Ishikawa (cell line): ENCODE measurements around the gene DECR2.

ENCODE experiments used
- CEBPB ChIP-seq: IDR thresholded peaks from 2 replicates; pipeline ENCODE4 v1.6.1; 2012
- CREB1 ChIP-seq: IDR thresholded peaks from 2 replicates; pipeline ENCODE4 v1.6.1; 2012; ENCODE audit warnings: low read depth
- EGR1 ChIP-seq: IDR thresholded peaks from 2 replicates; pipeline ENCODE4 v1.6.1; 2012
- EP300 ChIP-seq: IDR thresholded peaks from 2 replicates; pipeline ENCODE4 v1.6.1; 2012; ENCODE audit warnings: borderline replicate concordance
- RAD21 ChIP-seq: IDR thresholded peaks from 2 replicates; pipeline ENCODE4 v1.6.1; 2012; ENCODE audit warnings: low read depth
- TAF1 ChIP-seq: IDR thresholded peaks from 2 replicates; pipeline ENCODE4 v1.6.1; 2012; ENCODE audit warnings: low read depth, mild to moderate bottlenecking
- TCF12 ChIP-seq: IDR thresholded peaks from 2 replicates; pipeline ENCODE4 v1.6.1; 2012; ENCODE audit warnings: low read depth
- USF1 ChIP-seq: IDR thresholded peaks from 2 replicates; pipeline ENCODE4 v1.6.1; 2012
- TF ChIP-seq, protein P1 (sequence below): IDR thresholded peaks from 2 replicates; pipeline ENCODE4 v1.6.1; 2012
- TF ChIP-seq, protein P2 (sequence below): IDR thresholded peaks from 2 replicates; pipeline ENCODE4 v1.6.1; 2012; ENCODE audit warnings: low read depth, mild to moderate bottlenecking

GRCh38 chr16:455453-455852, 53.8 kb downstream of the DECR2 start:
- TF ChIP-seq EP300 (no peak), TAF1 (no peak), CREB1 (no peak), USF1 (no peak), EGR1 (no peak), CEBPB (peak; percentile 85), RAD21 (no peak), TCF12 (no peak)
- TF ChIP-seq, protein P1, sequence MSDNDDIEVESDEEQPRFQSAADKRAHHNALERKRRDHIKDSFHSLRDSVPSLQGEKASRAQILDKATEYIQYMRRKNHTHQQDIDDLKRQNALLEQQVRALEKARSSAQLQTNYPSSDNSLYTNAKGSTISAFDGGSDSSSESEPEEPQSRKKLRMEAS = no peak
- TF ChIP-seq, protein P2, sequence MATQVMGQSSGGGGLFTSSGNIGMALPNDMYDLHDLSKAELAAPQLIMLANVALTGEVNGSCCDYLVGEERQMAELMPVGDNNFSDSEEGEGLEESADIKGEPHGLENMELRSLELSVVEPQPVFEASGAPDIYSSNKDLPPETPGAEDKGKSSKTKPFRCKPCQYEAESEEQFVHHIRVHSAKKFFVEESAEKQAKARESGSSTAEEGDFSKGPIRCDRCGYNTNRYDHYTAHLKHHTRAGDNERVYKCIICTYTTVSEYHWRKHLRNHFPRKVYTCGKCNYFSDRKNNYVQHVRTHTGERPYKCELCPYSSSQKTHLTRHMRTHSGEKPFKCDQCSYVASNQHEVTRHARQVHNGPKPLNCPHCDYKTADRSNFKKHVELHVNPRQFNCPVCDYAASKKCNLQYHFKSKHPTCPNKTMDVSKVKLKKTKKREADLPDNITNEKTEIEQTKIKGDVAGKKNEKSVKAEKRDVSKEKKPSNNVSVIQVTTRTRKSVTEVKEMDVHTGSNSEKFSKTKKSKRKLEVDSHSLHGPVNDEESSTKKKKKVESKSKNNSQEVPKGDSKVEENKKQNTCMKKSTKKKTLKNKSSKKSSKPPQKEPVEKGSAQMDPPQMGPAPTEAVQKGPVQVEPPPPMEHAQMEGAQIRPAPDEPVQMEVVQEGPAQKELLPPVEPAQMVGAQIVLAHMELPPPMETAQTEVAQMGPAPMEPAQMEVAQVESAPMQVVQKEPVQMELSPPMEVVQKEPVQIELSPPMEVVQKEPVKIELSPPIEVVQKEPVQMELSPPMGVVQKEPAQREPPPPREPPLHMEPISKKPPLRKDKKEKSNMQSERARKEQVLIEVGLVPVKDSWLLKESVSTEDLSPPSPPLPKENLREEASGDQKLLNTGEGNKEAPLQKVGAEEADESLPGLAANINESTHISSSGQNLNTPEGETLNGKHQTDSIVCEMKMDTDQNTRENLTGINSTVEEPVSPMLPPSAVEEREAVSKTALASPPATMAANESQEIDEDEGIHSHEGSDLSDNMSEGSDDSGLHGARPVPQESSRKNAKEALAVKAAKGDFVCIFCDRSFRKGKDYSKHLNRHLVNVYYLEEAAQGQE = no peak
